ENCODE data around the gene CHMP6.
A peak's percentile ranks its signal among the peaks of the same experiment; 100 is the strongest.

The CHMP6 gene

GRCh38 chr17:80956321-80957190 is 35.1 kb upstream of the CHMP6 start:
- DNase-seq: no peak

GRCh38 chr17:80957461-80957941 is 34.1 kb upstream of the CHMP6 start:
- no peak for DNase-seq

GRCh38 chr17:80959330-80960036 is 32.2 kb upstream of the CHMP6 start:
- DNase-seq: no peak

- no peak for DNase-seq
Measured at GRCh38 chr17:80960037-80960796, 31.4 kb upstream of the CHMP6 start.

- no peak for DNase-seq
Measured at GRCh38 chr17:80960797-80961452, 30.7 kb upstream of the CHMP6 start.

- no peak for DNase-seq
Measured at GRCh38 chr17:80961541-80962330, 29.9 kb upstream of the CHMP6 start.

GRCh38 chr17:80962356-80963329 is 29.0 kb upstream of the CHMP6 start:
- no peak for DNase-seq

- no peak for DNase-seq
Measured at GRCh38 chr17:80963812-80964543, 27.7 kb upstream of the CHMP6 start.

GRCh38 chr17:80964544-80964856 is 27.1 kb upstream of the CHMP6 start:
- DNase-seq: no peak

GRCh38 chr17:80964859-80965580 is 26.6 kb upstream of the CHMP6 start:
- no peak for DNase-seq

GRCh38 chr17:80965606-80966005 is 26.0 kb upstream of the CHMP6 start:
- no peak for DNase-seq

GRCh38 chr17:80967404-80967872 is 24.2 kb upstream of the CHMP6 start:
- DNase-seq: peak; percentile 28

GRCh38 chr17:80968602-80969029 is 23.0 kb upstream of the CHMP6 start:
- DNase-seq: no peak

GRCh38 chr17:80969030-80969673 is 22.5 kb upstream of the CHMP6 start:
- DNase-seq: no peak

- no peak for DNase-seq
Measured at GRCh38 chr17:80969674-80970043, 22.0 kb upstream of the CHMP6 start.

- peak; percentile 66 for DNase-seq
Measured at GRCh38 chr17:80970044-80970761, 21.4 kb upstream of the CHMP6 start.

GRCh38 chr17:80970762-80971703 is 20.6 kb upstream of the CHMP6 start:
- DNase-seq: no peak
